ENCODE results near the gene ZNRF1. TPM values are rescaled to one million over a fixed set of nuclear protein-coding genes. Genes with fewer than 3 reads are reported as not detected.
"Not testable (repeated sequence)": the region's sequence is repeated elsewhere in the genome, so short reads cannot be mapped to it uniquely, and the experiment has no call there.

Gene ZNRF1
- total RNA-seq, 1 experiment from 2014 or later: 52.3 TPM

GRCh38 chr16:74987027-74987681 lies 11.7 kb upstream of the ZNRF1 start:
- no peaks in the 10 kb centered on the region for H3K4me1 ChIP-seq (ENCODE audit: control insufficient read depth, insufficient read depth, low read length)
- TF ChIP-seq POLR2AphosphoS5 (IDR thresholded peaks at IDR 0.05; ENCODE audit: low read depth, low read length): no peak
- ChIA-PET POLR2A (interaction anchor here (0.6 to 1.2 kb wide), 2 partner anchors 10 to 119 kb away, joined by 3 to 6 read pairs; no protein-coding TSS in a partner anchor), CTCF (no interaction called here)
- no peak overlapping the region for H3K4me3 ChIP-seq (ENCODE audit: low read depth in 2 of 2, low read length in 2 of 2)
- no peaks in the 10 kb centered on the region for H3K27me3 ChIP-seq (ENCODE audit: control insufficient read depth, insufficient read depth, low read length)
- H3K27ac ChIP-seq (ENCODE audit: low read length): no peak overlapping the region
- intact Hi-C loops (cut with micrococcal nuclease; ENCODE audit: unreplicated experiment) (no loop called here), in situ Hi-C loops (cut with HindIII; ENCODE audit: low pct_unique_long_range_greater_than_20kb, low sequenced_read_pairs) (no loop called here)
- ATAC-seq (no peak), DNase-seq (ENCODE audit: low read depth, low spot score) (no peak)
- no peaks in the 10 kb centered on the region for H3K9me3 ChIP-seq (ENCODE audit: control insufficient read depth, insufficient read depth, low read depth, low read length)
- BruUV-seq (replicated peaks): no TSS peak
- no peaks in the 10 kb centered on the region; the same call in 1 of the 2 replicates for H3K36me3 ChIP-seq (ENCODE audit: control insufficient read depth, insufficient read depth, low read length)

DNA sequence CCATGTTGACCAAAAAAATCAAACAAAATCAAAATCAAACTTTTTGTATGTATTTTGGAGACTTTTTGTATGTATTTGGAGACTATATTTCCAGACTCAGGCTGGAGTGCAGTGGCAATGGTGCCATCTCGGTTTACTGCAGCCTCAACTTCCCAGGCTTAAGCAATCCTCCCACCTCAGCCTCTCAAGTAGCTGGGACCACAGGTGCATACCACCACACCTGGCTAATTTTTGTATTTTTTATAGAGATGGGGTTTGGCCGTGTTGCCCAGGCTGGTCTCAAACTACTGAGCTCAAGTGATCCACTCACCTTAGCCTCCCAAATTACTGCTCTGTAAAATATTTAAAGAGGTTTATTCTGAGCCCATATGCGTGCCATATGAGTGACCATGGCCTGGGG lies 9.0 kb upstream of the ZNRF1 start:
- POLR2A ChIA-PET; ATAC-seq; CTCF ChIA-PET; H3K9me3 ChIP-seq (ENCODE audit: control insufficient read depth, insufficient read depth, low read depth, low read length); intact Hi-C loops (cut with micrococcal nuclease; ENCODE audit: unreplicated experiment); BruUV-seq (replicated peaks); H3K4me3 ChIP-seq (ENCODE audit: low read depth in 2 of 2, low read length in 2 of 2); in situ Hi-C loops (cut with HindIII; ENCODE audit: low pct_unique_long_range_greater_than_20kb, low sequenced_read_pairs); DNase-seq (ENCODE audit: low read depth, low spot score); H3K27ac ChIP-seq (ENCODE audit: low read length); H3K4me1 ChIP-seq (ENCODE audit: control insufficient read depth, insufficient read depth, low read length); H3K36me3 ChIP-seq (ENCODE audit: control insufficient read depth, insufficient read depth, low read length); H3K27me3 ChIP-seq (ENCODE audit: control insufficient read depth, insufficient read depth, low read length): not testable (repeated sequence)

DNA sequence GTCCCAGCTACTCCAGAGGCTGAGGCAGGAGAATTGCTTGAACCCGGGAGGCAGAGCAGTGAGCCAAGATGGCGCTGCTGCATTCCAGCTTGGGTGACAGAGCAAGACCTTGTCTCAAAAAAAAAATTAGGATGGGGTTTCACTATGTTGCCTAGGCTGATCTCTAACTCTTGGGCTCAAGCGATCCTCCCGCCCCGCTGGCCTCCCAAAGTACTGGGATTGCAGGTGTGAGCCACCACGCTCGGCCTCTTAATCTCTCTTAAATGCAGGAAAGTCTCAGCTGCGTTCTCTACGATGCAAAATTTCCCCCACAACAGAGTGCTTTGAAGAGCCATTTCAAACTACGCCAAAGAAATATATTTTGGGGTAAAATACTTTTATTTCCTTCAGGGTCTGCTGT lies 8.0 kb upstream of the ZNRF1 start:
- POLR2A ChIA-PET: no interaction called here
- Histone ChIP-seq H3K27me3 (ENCODE audit: control insufficient read depth, insufficient read depth, low read length) (no peaks in the 10 kb centered on the region), H3K27ac (ENCODE audit: low read length) (no peak overlapping the region), H3K4me3 (ENCODE audit: low read depth in 2 of 2, low read length in 2 of 2) (no peak overlapping the region), H3K36me3 (ENCODE audit: control insufficient read depth, insufficient read depth, low read length) (no peaks in the 10 kb centered on the region), H3K4me1 (ENCODE audit: control insufficient read depth, insufficient read depth, low read length) (no peaks in the 10 kb centered on the region), H3K9me3 (ENCODE audit: control insufficient read depth, insufficient read depth, low read depth, low read length) (no peaks in the 10 kb centered on the region)
- in situ Hi-C loops (cut with HindIII; ENCODE audit: low pct_unique_long_range_greater_than_20kb, low sequenced_read_pairs) (no loop called here), intact Hi-C loops (cut with micrococcal nuclease; ENCODE audit: unreplicated experiment) (no loop called here)
- no peak for DNase-seq (ENCODE audit: low read depth, low spot score)
- TF ChIP-seq SIN3A (IDR thresholded peaks at IDR 0.05; ENCODE audit: borderline replicate concordance, insufficient read depth, low read depth, low read length): no peak
- no peak for TF ChIP-seq POLR2AphosphoS5 (IDR thresholded peaks at IDR 0.05; ENCODE audit: low read depth, low read length)
- TF ChIP-seq, protein P1, sequence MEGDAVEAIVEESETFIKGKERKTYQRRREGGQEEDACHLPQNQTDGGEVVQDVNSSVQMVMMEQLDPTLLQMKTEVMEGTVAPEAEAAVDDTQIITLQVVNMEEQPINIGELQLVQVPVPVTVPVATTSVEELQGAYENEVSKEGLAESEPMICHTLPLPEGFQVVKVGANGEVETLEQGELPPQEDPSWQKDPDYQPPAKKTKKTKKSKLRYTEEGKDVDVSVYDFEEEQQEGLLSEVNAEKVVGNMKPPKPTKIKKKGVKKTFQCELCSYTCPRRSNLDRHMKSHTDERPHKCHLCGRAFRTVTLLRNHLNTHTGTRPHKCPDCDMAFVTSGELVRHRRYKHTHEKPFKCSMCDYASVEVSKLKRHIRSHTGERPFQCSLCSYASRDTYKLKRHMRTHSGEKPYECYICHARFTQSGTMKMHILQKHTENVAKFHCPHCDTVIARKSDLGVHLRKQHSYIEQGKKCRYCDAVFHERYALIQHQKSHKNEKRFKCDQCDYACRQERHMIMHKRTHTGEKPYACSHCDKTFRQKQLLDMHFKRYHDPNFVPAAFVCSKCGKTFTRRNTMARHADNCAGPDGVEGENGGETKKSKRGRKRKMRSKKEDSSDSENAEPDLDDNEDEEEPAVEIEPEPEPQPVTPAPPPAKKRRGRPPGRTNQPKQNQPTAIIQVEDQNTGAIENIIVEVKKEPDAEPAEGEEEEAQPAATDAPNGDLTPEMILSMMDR (IDR thresholded peaks at IDR 0.05): no peak
- no peak for TF ChIP-seq TCF7L2 (IDR thresholded peaks at IDR 0.05; ENCODE audit: low read depth, low read length)
- no peak for TF ChIP-seq REST (IDR thresholded peaks at IDR 0.05; ENCODE audit: insufficient read depth in 1 of 2, low read depth in 2 of 2, low read length in 1 of 2)
- no TSS peak for BruUV-seq (replicated peaks)
- CTCF ChIA-PET: no interaction called here
- ATAC-seq: no peak
